GM18517 (cell line): Measurements from ENCODE around the gene KCNG2.
"Not testable (repeated sequence)": the region's sequence is repeated elsewhere in the genome, so short reads cannot be mapped to it uniquely, and the experiment has no call there.

Experiments
- ATAC-seq: cut with Tn5 transposase; IDR thresholded peaks from one replicate; pipeline ENCODE4 v1.9.1; 2021; ENCODE audit warnings: mild to moderate bottlenecking, moderate library complexity; ENCODE audit not compliant: unreplicated experiment

Gene KCNG2

DNA sequence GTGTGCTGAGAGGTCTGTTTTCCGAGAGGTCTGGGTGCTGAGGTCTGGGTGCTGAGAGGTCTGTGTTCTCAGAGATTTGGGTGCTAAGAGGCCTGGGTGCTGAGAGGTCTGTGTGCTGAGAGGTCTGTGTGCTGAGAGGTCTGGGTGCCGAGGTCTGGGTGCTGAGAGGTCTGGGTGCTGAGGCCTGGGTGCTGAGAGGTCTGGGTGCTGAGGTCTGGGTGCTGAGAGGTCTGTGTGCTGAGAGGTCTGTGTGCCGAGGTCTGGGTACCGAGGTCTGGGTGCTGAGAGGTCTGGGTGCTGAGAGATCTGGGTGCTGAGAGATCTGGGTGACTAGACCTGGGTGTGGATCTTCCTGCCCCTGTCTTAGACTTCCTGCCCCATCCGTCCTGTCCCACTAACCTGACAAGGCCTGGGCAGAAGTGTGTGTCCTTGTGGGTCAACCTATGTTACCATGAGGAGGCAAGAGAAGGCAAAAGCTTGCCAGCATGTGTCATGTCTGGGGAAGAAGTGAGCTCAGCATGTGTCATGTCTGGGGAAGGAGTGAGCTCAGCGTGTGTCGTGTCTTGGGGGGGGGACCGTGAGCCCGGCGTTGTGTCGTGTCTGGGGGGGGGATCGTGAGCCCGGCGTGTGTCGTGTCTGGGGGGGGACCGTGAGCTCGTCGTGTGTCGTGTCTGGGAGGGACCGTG, 69.3 kb downstream of the KCNG2 start:
- ATAC-seq = no peak

DNA sequence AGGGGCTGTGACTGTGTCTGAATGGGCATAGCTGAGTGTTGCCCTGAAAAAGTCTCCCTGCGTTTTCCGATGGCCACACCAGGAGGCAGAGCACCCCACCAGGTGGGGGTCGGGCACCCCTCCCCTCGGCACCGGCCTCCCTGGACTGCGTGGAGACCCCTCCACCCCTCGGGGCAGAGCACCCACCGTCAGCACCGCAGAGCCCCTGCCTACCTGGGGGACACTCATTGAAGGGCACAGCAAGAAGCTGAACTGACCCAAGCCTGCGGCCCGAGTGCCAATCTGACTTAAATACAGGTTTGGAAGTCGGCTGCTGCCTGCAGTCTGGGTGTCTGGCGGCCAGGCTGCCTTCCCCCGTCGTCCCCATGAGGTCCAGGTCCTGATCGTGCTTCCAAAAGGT, 69.9 kb downstream of the KCNG2 start:
- ATAC-seq = no peak

- no peak for ATAC-seq
These were observed 70.5 kb downstream of the KCNG2 start for GRCh38 chr18:79868168-79868784.

GRCh38 chr18:79868811-79869541, 71.2 kb downstream of the KCNG2 start:
- ATAC-seq = no peak

GRCh38 chr18:79869591-79870300, 72.0 kb downstream of the KCNG2 start:
- ATAC-seq = no peak

DNA sequence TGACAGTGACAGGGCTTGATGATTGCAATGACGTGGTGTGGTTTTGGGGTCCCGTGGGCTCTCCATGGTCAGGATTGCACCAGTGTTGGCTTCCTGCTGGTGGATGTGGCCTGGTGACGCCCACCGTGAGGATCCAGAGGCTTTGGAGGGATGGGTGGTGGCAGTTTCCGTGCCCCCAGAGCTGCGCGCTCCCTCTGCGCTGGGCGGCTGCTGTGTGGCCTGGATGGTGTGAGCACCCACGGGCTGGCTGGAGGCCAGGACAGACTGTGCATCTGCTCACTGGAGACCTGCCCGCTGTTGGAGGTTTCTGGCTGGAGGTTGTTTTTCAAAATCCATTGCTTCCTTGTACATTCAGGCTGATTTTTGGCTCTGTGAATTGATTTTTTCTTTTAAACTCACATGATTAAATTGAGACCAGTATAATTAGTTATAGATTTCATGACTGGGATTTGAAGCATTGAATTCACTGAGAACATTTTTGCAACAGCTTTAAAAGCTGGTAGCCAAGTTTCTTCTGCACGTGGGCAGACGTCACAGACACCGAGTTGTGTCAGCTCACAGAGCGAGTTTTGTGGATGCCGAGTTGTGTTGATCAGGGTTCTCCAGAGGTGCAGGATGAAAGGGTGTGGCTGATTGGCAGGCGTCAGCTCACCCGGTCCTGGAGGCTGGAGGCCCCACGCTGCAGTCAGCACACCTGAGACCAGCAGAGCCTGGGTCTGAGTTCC, 72.7 kb downstream of the KCNG2 start:
- ATAC-seq = no peak

GRCh38 chr18:79871026-79871390, 73.3 kb downstream of the KCNG2 start:
- no peak for ATAC-seq

DNA sequence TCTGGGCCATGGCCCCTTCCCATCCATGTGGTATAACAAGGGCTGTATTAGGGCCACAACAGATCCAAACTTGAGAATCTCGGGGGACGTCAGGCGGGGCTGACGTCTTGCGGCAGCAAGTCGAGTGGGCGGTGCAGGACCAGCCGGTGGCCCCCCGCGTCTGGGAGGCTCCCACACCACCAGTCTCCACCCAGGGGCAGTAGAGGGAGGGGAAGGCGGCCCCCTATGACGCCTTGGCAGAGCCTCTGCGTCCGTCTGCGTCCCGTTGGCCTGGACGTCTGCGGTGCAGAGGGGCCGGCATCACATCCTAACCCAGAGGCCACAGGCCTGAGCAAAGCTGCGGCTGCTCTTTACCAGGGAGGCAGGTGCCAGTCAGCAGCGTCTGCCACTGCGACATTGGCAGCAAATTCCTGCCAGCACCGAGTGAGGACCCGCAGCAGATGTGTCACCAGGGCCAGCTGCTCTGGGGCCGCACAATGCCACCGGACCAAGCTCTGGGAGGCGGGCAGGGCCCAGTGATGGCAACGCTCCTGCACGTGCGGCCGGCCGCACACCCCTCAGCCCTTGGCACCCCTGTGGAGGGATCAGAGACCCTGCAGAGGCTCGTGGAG, 73.8 kb downstream of the KCNG2 start:
- ATAC-seq = no peak

DNA sequence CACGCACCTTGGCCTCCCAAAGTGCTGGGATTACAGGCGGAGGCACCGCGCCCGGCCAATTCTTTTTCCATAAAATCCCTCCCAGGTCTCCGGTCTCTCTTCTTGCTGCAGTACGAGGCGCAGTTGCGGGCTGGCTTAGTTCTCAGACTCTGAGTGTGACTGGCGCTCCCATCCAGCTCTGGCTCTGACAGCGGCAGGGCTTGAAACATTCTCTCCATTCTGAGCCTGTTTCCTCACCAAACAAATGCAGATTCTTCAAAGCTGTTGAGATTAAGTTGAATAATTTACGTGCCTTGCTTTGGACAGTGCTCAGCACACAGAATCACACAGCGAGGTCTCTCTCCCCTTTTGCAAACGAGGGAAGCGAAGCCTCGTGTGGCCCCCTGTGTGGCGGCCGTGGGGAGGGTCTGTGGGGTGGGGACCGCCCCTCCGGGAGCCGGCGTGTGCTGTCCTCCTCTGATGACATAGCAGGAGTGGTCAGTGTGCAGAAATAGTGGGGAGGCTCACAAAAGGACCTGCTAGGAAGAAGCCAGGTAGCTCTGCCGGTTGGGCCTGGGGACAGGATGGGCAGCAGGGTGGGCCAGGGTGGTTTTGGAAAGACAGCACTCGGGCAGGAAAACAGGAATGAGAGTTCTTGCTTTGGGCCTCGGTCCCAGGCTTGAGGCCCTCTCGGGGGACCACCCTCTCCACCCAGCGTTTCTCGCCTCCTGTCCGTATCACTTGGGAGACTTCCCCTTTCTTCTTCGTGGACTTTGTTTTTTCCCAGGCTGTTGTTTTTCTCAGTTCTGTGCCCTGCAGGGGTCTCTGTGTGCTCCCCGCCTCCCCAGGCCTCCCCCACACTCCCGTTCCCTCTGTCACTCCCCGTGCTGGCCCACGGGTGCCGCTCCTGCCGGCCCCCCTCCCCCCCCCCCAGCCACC, 75.0 kb downstream of the KCNG2 start:
- ATAC-seq = no peak

GRCh38 chr18:79873449-79874110, 75.8 kb downstream of the KCNG2 start:
- ATAC-seq = no peak

DNA sequence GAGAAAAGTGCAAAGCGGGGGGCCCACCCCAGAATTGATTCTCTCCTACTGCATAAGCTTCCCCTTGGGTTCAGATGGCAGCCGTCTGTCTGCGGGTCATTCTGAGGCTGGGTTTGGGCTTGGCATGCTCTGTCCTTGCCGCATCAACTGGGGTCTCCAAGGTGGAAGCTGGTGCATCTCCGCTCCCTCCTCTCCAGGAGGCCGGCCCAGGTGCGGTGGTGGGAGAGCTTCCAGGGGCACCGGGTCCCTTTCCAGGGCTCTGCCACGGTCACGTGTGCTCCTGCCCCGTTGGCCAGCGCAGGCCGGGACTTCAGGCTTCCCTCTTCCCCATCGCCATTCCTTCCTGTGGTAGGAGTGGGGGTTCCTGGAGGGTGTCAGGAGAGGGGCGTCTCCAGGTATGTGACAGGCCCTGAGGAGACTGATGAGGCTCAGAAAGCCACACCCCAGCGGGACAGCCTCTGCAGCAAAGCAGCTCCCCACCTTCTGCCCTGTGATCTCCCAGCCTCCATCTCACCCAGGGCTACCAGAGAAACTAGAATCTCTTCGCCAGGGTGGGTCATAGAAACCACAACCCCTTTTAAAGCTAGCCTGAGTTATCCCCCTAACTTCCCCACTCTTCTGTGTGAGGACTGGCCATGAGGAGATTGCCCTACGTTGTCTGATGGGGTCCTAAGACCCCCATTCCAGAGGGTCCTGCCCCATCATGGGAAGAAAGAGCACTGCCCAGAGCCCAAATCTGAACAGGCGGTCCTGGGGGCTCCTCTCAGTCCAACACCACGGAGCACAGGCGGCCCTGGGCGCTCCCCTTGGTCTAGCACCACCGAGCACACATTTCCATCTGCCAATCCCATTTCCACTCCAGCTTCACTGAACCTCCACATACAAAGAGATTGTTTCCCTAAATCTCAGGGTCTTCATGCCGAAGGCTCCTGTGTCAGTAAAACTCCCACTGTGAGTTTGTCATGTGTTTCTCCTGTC, 77.1 kb downstream of the KCNG2 start:
- ATAC-seq = no peak

GRCh38 chr18:79875531-79875919, 77.8 kb downstream of the KCNG2 start:
- no peak for ATAC-seq

GRCh38 chr18:79875931-79876461, 78.3 kb downstream of the KCNG2 start:
- no peak for ATAC-seq

DNA sequence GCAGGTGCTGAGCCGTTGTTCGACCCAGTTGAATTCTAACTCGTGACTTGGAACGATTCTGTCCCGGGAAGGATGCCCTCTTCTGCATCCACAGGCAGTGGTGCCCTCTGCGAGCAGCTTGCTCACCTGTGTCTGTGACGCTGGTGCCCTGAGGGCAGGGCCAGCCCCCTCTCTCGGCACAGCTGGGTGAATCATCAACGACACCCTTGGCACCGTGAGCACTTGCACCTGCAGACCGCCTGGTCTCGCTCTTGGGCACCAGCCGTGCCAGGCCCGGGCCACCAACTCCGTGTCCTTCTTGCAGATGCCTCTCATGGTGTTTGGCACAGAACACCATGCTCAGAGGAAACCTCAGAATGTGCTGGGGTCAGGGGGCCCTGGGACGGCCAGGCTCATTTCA, 78.8 kb downstream of the KCNG2 start:
- ATAC-seq = no peak

- no peak for ATAC-seq
These were observed 79.7 kb downstream of the KCNG2 start for GRCh38 chr18:79877163-79878091.

DNA sequence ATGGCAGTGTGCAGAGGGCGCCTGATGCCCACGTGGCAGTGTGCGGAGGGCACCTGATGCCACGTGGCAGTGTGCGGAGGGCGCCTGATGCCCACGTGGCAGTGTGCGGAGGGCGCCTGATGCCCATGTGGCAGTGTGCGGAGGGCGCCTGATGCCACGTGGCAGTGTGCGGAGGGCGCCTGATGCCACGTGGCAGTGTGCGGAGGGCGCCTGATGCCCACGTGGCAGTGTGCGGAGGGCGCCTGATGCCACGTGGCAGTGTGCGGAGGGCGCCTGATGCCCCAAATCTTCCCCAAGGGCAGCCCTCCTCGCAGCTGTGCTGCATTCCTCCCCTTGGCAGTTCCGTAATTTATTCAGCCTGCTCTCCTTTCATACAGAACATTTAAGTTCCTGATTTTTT, 80.5 kb downstream of the KCNG2 start:
- not testable (repeated sequence) for ATAC-seq
